Cardiac muscle cell (in vitro differentiated cells and primary cell): ENCODE results near the gene DHRS7. TPM values are rescaled to one million over a fixed set of nuclear protein-coding genes. Genes with fewer than 3 reads are reported as not detected.

Experiments used
- DNase-seq, 2 donors: peaks; one replicate each; pipeline versions ENCODE4 v3.0.0 to v3.0.0-alpha.2; 2010 to 2017; ENCODE audit warnings: low read depth in 1 of 2, low spot score in 1 of 2
- H3K27ac ChIP-seq: fragments of 200-600 bp; sonication (generic); 2 replicates; pipeline ENCODE4 v1.5.1; 2016
- H3K27me3 ChIP-seq: fragments of 200-600 bp; sonication (generic); 2 replicates; pipeline ENCODE4 v1.6.0; 2016; ENCODE audit warnings: control low read depth
- H3K36me3 ChIP-seq: fragments of 200-600 bp; sonication (generic); 2 replicates; pipeline ENCODE4 v1.5.1; 2016; ENCODE audit warnings: control low read depth
- H3K4me1 ChIP-seq: fragments of 200-600 bp; sonication (generic); 2 replicates; pipeline ENCODE4 v1.8.1; 2017; ENCODE audit warnings: low read depth, mild to moderate bottlenecking, mixed run types
- H3K4me3 ChIP-seq: fragments of 200-600 bp; sonication (generic); 2 replicates; pipeline ENCODE4 v1.5.1; 2016; ENCODE audit warnings: mild to moderate bottlenecking
- H3K9me3 ChIP-seq: fragments of 200-600 bp; sonication (generic); 2 replicates; pipeline ENCODE4 v1.5.1; 2017; ENCODE audit warnings: low read depth, mild to moderate bottlenecking, control low read depth
- polyA plus RNA-seq: library from polyadenylated mRNA; unstranded; fragments of >200 nt; fragmentation: Nextera tagmentation; extraction: Ambion mirVana; gene quantifications from 2 replicates; pipeline ENCODE4 v1.2.1, GENCODE V29; 2016
- total RNA-seq: library from RNA; depleted of rRNA; stranded (reverse); fragments of >200 nt; gene quantifications from 2 replicates; pipeline ENCODE4 v1.2.3, GENCODE V29; 2016
- TF ChIP-seq, protein P1 (sequence below): IDR thresholded peaks from 2 replicates; pipeline ENCODE4 v1.5.1; 2012; ENCODE audit warnings: low read depth, mild to moderate bottlenecking, low read length

The DHRS7 gene
- total and polyA plus RNA-seq, 2 experiments from 2014 or later, result 24.1 to 36.4 TPM

DNA sequence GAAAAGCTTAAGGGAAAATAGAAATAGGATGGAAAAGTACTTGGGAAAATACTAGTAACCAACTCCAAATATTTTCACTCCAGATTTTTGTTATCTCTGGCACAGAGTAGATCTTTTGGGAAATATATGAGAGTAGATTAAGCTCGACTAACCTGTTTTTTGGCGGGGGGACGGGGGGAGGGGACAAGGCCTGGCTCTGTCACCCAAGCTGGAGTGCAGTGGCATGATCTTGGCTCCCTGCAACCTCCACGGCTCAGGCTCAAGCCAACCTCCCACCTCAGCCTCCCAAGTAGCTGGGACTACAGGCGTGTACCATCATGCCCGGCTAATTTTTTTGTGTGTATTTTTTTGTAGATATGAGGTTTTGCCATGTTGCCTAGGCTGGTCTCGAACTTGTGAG, 4.8 kb downstream of the DHRS7 start:
- Histone ChIP-seq H3K4me1 (no peaks in the 10 kb centered on the region), H3K27ac (no peak overlapping the region), H3K4me3 (no peak overlapping the region), H3K9me3 (no peaks in the 10 kb centered on the region), H3K27me3 (no peaks in the 10 kb centered on the region), H3K36me3 (no peaks in the 10 kb centered on the region)
- TF ChIP-seq, protein P1, sequence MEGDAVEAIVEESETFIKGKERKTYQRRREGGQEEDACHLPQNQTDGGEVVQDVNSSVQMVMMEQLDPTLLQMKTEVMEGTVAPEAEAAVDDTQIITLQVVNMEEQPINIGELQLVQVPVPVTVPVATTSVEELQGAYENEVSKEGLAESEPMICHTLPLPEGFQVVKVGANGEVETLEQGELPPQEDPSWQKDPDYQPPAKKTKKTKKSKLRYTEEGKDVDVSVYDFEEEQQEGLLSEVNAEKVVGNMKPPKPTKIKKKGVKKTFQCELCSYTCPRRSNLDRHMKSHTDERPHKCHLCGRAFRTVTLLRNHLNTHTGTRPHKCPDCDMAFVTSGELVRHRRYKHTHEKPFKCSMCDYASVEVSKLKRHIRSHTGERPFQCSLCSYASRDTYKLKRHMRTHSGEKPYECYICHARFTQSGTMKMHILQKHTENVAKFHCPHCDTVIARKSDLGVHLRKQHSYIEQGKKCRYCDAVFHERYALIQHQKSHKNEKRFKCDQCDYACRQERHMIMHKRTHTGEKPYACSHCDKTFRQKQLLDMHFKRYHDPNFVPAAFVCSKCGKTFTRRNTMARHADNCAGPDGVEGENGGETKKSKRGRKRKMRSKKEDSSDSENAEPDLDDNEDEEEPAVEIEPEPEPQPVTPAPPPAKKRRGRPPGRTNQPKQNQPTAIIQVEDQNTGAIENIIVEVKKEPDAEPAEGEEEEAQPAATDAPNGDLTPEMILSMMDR, result no peak
- no peak for DNase-seq

DNA sequence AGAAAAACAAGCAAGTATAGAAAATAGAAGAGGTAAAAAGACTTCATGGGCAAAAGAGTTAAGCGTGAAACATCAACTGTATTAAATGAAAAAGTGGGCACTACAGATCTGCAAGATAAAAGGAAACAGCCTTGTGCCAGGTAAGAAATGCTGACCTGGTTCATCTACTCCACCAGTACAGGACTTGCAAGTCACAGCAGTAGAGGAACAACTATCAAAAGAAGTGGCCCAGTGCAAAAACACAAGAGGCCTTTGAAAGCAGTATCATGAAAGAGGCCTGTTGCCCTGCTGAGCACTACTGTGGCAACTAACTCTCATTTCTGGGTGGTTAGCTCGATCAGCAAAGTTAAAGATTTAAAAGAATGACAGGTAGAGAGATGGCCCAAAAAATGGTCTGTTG, 10.5 kb downstream of the DHRS7 start:
- TF ChIP-seq, protein P1, result no peak
- Histone ChIP-seq H3K9me3 (no peaks in the 10 kb centered on the region), H3K27me3 (no peaks in the 10 kb centered on the region), H3K4me1 (no peaks in the 10 kb centered on the region), H3K27ac (no peak overlapping the region), H3K36me3 (no peaks in the 10 kb centered on the region), H3K4me3 (no peak overlapping the region)
- no peak for DNase-seq

- TF ChIP-seq, protein P1, result no peak
- Histone ChIP-seq H3K27me3 (no peaks in the 10 kb centered on the region), H3K4me3 (no peak overlapping the region), H3K36me3 (no peaks in the 10 kb centered on the region), H3K4me1 (no peaks in the 10 kb centered on the region), H3K27ac (no peak overlapping the region), H3K9me3 (no peaks in the 10 kb centered on the region)
- DNase-seq, result no peak
Measured at GRCh38 chr14:60153991-60154390, 11.2 kb downstream of the DHRS7 start.

- TF ChIP-seq, protein P1, result no peak
- DNase-seq, result peak in 1 of 2 donors; percentile 86
- no peaks in the 10 kb centered on the region for H3K4me1 ChIP-seq
- H3K9me3 ChIP-seq, result no peaks in the 10 kb centered on the region
- H3K36me3 ChIP-seq, result no peaks in the 10 kb centered on the region
- H3K4me3 ChIP-seq, result no peak overlapping the region
- H3K27me3 ChIP-seq, result no peaks in the 10 kb centered on the region
- no peak overlapping the region for H3K27ac ChIP-seq
Measured at GRCh38 chr14:60151715-60152114, 13.5 kb downstream of the DHRS7 start.

DNA sequence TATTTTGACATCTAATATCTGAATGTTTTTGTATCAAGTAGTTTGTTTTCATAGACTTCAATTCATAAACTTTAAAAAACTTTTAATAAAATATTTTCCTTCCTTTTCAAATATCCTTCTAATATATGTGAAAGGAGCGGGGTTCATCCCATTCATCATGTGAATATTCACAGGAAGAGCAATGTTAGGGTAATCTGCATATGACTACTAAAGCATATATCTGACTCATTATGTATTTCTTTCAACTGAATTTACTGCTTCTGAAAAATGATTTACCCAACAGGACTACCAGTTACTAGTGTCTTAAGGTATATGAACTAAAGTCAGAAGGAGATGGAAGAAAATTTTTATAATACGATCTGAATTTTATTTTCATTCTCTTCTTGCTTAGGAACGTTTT, 30.5 kb downstream of the DHRS7 start:
- no peaks in the 10 kb centered on the region for H3K27me3 ChIP-seq
- H3K27ac ChIP-seq, result no peak overlapping the region
- H3K4me3 ChIP-seq, result no peak overlapping the region
- no peaks in the 10 kb centered on the region for H3K4me1 ChIP-seq
- TF ChIP-seq, protein P1, result no peak
- DNase-seq, result no peak
- no peaks in the 10 kb centered on the region for H3K9me3 ChIP-seq
- peaks cover 12% of the 10 kb centered on the region for H3K36me3 ChIP-seq

DNA sequence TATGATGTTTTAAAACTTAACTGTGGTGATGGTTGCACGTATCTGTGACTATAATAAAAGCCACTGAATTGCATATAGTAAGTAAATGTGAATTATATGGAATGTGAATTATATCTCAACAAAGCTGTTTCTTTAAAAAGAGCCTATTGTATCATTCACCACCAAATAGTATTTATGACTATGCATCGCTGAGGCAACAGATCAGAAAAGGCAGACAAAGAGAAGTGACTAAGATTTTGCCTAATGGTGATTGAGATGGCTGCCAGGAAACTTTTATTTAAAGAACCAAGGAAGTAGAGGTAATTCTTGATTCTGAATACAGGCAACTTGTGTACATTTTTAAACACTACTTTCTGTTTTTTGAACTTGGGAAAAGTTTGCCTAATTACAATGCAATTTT, 31.7 kb downstream of the DHRS7 start:
- TF ChIP-seq, protein P1, result no peak
- peaks cover 16% of the 10 kb centered on the region for H3K36me3 ChIP-seq

More for the DNA sequence above, 31.7 kb downstream of the DHRS7 start:
- Histone ChIP-seq H3K27me3 (no peaks in the 10 kb centered on the region), H3K4me3 (no peak overlapping the region), H3K27ac (no peak overlapping the region), H3K4me1 (no peaks in the 10 kb centered on the region), H3K9me3 (no peaks in the 10 kb centered on the region)
- no peak for DNase-seq
